Measurements from ENCODE around the gene KRTAP10-4.
A peak's percentile ranks its signal among the peaks of the same experiment; 100 is the strongest.

KRTAP10-4 gene

GRCh38 chr21:44618909-44619308 lies 45.4 kb downstream of the KRTAP10-4 start:
- Histone ChIP-seq H3K27me3 (no peaks in the 10 kb centered on the region), H3K9me3 (no peaks in the 10 kb centered on the region), H3K27ac (peak overlapping the region; percentile 88), H3K36me3 (no peaks in the 10 kb centered on the region), H3K4me3 (ENCODE audit: low read depth in 1 of 2, low read length in 1 of 2) (peak overlapping the region; percentile 5 to 32), H3K4me1 (ENCODE audit: control insufficient read depth in 1 of 2, insufficient read depth in 1 of 2, low read depth in 1 of 2, low read length in 1 of 2) (peaks cover 30 to 44% of the 10 kb centered on the region in 2 experiments)
- TF ChIP-seq CTCF (IDR thresholded peaks at IDR 0.05): no peak

- H3K4me3 ChIP-seq (ENCODE audit: low read depth in 1 of 2, low read length in 1 of 2): no peak overlapping the region
- TF ChIP-seq CTCF (IDR thresholded peaks at IDR 0.05): no peak
- peaks cover 30 to 44% of the 10 kb centered on the region in 2 experiments for H3K4me1 ChIP-seq (ENCODE audit: control insufficient read depth in 1 of 2, insufficient read depth in 1 of 2, low read depth in 1 of 2, low read length in 1 of 2)
- no peaks in the 10 kb centered on the region for H3K9me3 ChIP-seq
- H3K27ac ChIP-seq: peak overlapping the region; percentile 88
- H3K27me3 ChIP-seq: no peaks in the 10 kb centered on the region
- H3K36me3 ChIP-seq: no peaks in the 10 kb centered on the region
These were observed 46.4 kb downstream of the KRTAP10-4 start for GRCh38 chr21:44619886-44620285.

GRCh38 chr21:44623575-44623974 lies 50.0 kb downstream of the KRTAP10-4 start:
- no peak for TF ChIP-seq CTCF (IDR thresholded peaks at IDR 0.05)
- H3K36me3 ChIP-seq: no peaks in the 10 kb centered on the region
- H3K4me3 ChIP-seq (ENCODE audit: low read depth in 1 of 2, low read length in 1 of 2): no peak overlapping the region
- H3K27me3 ChIP-seq: peaks cover 5% of the 10 kb centered on the region
- no peaks in the 10 kb centered on the region for H3K9me3 ChIP-seq
- no peak overlapping the region for H3K27ac ChIP-seq
- H3K4me1 ChIP-seq (ENCODE audit: control insufficient read depth in 1 of 2, insufficient read depth in 1 of 2, low read depth in 1 of 2, low read length in 1 of 2): peaks cover 15 to 23% of the 10 kb centered on the region in 2 experiments
